ENCODE measurements around the gene MCOLN3.

DNA sequence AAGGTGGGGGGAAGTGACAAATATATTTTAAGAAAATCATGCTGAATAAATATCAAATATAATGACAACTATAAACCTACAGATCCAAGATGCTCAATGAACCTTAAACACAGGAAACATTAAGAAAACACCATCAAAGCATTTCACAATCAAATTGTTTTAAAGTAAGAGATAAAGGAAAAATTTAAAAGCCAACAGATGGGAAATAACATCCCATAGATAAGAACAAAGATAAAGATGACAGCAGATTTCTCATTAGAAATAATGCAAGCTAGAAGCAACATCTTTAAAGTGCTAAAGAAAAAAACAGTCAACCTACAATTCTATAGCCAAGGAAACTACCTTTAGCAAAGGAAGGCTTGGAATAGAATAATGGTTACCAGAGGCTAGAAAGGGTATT, 17.8 kb downstream of the MCOLN3 start:
- TF ChIP-seq, protein P1, sequence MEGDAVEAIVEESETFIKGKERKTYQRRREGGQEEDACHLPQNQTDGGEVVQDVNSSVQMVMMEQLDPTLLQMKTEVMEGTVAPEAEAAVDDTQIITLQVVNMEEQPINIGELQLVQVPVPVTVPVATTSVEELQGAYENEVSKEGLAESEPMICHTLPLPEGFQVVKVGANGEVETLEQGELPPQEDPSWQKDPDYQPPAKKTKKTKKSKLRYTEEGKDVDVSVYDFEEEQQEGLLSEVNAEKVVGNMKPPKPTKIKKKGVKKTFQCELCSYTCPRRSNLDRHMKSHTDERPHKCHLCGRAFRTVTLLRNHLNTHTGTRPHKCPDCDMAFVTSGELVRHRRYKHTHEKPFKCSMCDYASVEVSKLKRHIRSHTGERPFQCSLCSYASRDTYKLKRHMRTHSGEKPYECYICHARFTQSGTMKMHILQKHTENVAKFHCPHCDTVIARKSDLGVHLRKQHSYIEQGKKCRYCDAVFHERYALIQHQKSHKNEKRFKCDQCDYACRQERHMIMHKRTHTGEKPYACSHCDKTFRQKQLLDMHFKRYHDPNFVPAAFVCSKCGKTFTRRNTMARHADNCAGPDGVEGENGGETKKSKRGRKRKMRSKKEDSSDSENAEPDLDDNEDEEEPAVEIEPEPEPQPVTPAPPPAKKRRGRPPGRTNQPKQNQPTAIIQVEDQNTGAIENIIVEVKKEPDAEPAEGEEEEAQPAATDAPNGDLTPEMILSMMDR (IDR thresholded peaks at IDR 0.05; ENCODE audit: low read depth, low read length, poor library complexity, severe bottlenecking) = no peak
- TF ChIP-seq EZH2phosphoT487 (IDR thresholded peaks at IDR 0.05; ENCODE audit: borderline replicate concordance, low read length) = no peak
